GM18508 (cell line): ENCODE results near the gene ZNF446.
"Not testable (repeated sequence)": the region's sequence is repeated elsewhere in the genome, so short reads cannot be mapped to it uniquely, and the experiment has no call there.

ENCODE experiments used
- ATAC-seq: cut with Tn5 transposase; IDR thresholded peaks from one replicate; pipeline ENCODE4 v1.9.1; 2021; ENCODE audit warnings: moderate number of reproducible peaks; ENCODE audit not compliant: insufficient read depth, unreplicated experiment

Gene ZNF446

DNA sequence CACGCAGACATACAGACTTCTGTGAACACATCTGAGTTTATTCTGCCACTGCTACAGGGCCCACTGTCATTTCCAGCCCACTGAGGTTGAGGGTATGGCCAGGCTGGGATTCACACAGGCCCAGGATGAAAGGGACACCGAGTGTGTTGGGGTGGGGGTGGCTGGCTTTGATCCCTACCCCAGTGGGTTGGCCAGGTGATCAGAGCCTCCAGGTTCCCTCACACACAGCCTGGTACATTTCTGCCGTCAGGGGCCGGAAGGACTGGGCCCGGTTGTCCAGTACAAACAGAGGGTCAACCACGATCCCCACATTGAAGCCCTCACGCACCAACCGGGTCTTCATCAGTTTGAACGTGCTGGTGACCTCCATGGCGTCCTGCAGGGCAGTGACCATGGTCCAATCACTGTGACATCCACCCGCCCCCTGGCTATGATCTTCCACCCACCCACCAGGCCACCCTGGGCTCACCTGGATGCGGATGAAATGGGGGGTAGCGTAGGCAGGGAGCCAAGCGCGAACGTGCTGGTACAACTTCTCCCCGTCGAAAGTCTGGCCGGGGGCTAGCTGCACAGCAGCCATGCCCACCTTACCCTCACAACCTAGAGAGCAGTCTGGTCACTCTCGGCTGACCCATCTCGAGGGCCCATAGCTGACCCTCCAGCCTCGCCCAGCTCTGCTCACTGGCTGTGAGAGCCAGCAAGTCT, 22.3 kb downstream of the ZNF446 start:
- ATAC-seq, result no peak

DNA sequence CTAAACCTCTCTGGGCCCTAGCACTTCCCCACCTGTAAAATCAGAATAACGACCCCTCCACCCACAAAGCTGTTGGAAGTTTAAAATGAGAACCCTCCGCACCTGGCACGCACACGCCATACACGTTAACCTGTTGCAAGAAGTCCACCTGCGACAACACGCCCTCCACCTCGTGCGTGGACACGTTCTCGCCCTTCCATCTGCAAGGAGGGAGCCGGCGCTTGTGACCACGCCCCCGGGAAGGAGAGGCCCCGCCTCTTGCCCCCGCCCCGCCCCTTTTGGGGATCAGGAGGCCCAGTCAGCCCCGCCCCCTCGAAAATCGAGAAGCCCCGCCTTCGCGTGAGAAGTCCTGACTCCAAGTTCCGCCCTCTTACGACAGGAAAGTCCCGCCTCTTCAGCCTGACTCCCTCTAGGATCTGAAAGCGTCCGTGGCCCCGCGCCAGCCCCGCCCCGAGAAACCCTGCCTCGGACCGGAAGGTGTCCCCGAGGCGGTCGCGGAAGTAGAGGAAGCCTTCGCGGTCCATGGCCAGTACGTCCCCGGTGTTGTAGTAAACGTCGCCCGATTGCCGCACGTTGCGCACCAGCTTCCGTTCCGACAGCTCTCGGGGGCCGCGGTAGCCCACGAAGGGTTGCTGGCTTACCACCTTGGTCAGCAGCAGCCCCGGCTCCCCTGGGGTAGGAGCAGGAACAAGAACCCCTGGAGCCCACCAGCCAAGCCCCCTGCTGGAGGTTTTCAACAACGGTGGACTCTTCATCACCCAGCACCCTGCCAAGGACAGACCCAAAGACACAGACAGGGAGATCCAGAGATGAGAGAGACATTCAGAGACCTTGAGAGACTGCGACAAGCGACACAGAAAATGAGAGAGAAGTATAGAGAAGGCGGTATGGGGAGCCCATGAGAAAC, 23.1 kb downstream of the ZNF446 start:
- peak; percentile 66 for ATAC-seq

DNA sequence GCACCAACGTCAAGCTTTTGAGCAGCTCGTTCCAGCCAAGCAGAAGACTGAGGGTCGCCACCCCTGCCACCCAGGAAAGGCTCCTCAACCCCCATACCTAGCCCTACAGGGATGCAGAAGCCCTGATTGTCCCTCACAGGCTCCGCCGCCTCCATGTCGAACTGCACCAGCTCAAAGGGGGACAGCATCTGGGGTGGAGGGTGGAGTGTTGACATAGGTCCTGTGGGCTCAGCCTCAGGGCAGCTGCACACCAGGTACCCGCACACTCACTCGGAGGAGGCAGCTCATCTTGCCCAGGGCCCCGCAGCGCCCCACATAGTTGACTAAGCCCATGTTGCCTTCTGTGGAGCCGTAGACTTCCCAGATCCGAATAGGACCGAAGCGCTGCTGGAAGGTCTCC, 24.1 kb downstream of the ZNF446 start:
- no peak for ATAC-seq

DNA sequence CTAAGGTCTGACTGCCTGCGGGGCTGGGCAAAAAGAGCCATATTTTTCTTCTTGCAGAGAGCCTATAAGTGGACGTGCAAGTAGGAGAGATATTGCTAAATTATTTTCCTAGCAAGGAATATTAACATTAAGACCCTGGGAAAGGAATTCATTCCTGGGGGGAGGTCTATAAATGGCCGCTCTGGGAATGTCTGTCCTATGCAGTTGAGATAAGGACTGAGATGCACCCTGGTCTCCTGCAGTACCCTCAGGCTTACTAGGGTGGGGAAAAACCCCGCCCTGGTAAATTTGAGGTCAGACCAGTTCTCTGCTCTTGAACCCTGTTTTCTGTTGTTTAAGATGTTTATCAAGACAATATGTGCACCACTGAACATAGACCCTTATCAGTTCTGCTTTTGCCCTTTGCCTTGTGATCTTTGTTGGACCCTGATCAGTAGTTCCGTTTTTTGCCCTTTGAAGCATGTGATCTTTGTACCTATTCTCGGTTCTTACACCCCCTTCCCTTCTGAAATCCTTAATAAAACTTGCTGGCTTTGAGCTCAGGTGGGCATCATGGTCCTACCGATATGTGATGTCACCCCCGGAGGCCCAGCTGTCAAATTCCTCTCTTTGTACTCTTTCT, 31.6 kb downstream of the ZNF446 start:
- ATAC-seq, result not testable (repeated sequence)

DNA sequence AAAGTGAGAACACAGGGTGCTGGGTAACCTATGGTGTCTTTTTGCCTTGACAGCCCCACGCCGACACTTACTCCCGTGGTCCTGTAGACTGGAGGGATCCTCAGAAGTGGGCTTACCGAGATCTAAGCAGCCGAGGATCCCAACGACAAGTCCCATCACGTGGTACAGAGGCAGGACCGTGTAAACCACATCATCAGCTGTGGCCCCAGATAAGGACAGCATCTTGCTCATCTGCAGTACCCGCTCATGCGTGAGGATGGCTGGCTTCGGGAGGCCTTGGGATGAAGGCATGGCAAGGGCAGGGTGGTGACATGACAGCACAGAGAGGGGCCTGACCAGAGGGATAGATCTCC, 33.6 kb downstream of the ZNF446 start:
- no peak for ATAC-seq

DNA sequence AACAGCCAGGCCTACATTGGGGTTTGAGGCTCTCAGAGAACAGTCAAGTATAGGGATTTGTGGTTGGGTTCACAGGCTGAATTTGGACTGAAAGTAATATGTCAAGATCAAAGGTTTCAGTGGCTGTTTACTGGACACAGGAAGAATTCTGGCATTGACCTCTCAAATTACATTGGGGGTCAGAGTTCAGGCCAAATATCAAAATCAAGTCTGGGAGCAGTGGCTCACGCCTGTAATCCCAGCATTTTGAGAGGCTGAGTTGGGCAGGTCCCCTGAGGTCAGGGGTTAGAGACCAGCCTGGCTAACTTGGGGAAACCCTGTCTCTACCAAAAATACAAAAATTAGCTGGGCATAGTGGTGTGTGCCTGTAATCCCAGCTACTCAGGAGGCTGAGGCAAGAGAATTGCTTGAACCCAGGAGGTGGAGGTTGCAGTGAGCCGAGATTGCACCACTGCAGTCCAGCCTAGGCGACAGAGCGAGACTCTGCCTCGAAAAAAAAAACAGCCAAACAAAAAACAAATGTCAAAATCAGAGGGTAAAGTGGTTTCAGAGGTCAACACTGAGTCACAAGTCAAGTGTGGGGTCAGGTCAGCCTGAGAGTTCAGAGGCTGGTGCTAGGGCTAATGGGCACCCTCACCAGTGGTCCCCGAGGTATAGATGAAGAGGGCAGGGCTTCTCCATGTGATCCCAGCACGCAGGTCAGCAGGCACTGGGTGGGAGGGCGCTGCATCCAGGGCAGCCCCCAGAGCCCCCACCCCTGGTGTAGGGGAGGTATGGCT, 34.1 kb downstream of the ZNF446 start:
- no peak for ATAC-seq

DNA sequence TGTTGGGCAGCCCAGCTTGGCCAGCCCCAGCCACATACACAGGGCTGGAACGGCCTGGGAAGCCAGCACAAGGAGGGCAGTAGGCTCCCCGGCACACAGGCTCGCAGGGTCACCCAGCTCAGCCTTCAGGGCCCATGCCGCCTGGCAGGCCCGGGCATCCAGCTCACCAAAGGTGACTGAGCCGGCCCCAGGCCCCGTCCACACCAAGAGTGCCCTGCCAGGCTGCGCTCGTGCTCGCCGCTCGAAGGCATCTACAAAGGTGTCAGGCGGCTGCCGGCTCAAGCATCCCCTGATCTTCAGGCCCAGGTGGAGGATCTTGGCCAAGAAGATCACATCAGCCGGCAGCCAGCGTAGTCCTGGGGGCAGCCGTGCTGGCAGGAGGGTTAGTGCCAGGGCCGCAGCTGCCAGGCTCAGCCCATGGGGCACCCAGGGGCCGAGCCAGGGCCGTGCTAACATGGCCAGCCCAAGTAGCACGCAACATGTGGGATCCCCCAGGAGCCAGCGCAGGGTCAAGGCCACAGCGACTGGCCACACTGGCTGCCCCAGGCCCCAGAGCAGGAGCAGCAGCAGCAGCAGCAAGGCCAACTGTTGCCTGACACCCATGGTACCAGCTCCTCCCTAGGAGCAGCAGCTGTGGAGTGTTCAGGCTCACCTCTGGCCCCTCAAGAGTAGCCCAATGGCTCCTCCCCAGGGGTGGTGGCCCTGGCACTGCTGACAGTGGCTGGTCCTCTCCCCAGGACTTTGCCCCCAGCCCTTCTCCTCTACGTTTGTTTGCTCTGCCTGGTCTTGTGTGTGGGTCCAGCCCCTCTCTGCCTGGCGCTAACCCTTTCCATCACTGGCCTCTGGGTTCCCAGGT, 35.4 kb downstream of the ZNF446 start, which contains the start of gene SLC27A5:
TSS of gene SLC27A5 (minus strand) at position 640 of the 856 bp plus-strand sequence. CDS start at position 603, 37 bp downstream.
- ATAC-seq, result no peak

DNA sequence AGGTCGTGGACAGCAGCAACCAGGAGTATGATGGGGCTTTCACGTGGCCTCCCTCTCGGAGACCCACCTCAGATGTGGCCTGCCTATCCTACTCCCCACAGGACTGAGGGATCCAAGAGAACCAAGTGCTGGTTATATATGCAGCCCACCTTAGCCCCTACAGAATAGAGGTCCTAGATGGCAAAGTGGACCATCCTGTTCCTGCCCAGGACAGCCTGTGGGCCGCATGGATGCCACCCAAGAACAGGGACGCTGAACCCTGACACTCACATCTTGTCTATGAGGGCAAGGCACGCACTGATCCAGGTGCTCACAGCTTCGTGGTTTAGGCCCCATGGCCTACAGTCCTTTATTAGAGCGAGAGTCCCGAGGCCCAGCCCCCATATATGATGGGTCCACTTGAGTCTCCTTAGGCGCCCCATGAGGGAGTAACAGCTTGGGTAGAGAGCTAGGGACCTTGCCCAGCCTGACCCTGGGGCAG, 37.1 kb downstream of the ZNF446 start:
- ATAC-seq, result no peak

DNA sequence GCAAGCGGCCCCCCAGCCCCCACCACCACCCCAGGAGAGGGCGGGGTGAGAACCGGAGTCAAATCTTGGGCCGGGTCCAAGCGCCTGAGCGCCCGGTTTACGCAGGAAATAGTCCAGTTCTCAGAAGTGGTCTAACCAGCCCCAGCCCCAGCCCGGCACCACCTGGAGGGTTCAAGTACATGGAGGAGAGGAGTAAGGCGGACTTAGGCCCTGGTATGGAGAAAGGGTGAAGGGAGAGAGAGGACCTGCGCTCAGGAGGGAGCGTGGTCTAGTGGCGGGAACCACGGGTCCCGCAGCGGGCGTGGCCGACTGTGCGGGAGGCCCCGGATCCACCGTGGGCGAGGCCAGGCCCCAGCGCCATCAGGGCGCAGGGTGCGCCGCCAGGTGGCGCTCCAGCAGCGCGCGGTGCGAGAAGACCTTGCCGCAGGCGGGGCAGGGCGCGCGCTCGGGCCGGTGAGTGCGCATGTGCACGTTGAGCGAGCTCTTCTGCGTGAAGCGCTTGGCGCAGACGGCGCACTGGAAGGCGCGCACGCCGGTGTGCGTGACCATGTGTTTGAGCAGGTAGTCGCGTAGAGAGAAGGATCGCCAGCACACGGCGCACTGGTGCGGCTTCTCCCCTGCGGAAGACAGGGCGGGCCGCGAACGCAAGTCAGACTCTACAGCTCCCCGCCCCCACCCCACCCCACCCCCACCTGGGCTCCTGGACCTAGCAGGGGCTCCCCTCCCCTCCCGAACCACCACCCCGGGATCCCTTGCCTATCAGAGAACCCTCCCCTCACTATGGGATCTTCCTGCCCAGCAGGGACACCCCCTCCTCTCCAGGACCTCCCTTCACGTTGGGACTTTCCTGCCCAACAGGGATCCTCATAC, 37.8 kb downstream of the ZNF446 start:
- no peak for ATAC-seq

DNA sequence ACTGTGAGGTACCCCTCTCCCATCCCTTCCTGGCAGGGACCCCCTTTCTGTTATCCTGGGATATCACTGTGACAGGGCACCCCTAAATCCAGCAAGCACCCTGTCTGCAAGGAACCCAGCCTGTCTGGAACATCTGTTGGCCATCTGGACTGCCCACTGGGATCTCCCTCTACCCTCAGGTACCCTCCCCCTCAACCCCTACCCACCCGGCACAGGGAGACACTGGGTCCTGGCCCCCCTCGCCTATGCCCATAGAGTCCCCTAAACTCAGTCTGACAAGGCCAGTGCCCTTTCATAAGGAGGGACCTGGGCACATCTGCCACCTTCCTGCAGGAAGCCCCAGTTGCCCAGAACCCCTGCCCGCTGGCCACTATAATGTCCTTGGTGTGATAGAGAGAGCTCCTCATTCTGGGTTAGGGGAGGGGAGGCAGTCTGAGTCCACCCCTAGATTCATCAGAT, 38.4 kb downstream of the ZNF446 start:
- no peak for ATAC-seq

DNA sequence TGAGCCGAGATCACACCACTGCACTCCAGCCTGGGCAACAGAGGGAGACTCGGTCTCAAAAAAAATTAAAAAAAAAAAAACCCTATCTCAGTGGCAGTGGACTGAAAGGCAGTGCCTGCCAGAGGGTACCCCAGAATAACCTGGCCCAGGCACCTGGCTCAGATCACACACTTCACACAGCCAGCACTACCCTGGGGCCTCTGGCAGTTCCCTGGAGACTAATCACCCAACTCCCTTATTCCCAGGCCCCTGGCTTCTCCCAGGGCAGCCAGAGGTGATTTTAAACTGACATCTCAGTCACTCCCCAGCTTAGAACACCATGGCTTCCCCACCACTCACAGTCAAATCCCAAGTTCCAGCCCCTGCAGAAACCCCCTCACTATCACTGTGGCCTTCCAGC, 39.1 kb downstream of the ZNF446 start:
- no peak for ATAC-seq

DNA sequence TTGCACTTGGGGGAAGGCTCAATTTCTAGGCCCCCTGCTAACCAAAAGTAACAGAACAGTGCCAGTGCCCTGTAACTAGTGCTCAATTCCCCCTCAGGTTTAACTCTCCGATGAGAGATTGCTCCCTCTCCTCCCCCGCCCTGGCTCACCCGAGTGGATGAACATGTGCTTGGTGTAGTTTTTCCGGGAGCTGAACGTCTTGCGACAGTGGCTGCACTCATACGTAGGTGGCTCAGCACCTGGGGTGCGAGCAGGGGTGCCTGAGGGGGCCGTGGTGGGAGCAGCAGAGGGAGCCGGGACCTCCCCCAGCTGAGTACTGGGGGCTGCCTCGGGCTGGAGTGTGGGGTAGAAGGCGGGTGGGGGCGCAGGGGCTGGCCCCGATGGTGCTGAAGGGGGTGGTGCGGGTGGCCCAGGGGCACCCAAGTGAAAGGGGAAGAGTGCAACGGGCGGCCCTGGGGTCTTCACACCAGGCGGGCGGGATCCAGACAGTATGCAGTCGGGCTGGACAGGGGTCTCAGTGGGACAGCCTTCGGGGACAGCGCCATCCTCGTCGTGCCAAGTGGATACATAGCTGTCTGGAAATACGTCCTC, 40.2 kb downstream of the ZNF446 start:
- no peak for ATAC-seq

DNA sequence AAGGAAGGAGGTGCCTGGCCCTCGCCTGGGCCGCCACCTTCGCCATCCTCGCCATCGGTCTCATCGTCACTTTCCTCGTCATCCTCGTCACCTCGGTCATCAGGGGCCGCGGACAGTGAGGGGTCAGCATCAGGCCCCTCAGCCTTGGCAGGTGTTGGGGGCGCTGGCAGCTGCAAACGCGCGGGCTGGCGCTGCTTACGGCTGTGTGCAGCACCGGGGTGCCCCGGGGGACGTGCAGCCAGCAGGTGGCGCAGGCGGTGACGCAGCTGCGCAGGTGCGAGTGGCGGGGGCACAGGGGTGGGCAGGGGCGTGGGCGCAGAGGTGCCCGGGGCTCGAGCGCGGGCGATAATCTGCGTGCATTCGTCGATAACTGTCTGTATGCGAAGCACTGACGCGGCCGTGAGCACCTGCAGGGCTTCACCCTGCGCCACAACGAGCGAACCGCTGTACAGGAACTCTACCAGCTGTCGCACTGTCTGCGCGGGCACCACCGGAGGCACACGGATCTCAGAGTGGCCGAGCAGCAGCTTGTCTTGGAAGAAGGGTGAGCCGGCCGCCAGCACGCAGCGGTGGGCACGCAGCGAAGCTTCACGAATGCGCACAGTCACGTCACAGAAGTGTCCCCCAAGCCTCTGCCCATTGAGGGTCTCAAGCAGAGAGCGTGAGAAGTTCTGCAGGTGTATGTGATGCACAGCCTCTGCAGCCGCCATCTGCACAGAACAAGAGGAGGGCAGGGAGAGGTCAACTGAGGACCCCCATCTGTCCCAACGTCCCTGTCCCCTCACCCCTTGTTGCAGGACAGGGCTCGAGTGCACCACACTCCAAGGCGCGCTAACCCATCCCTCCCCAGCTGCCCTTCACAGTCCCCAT, 41.0 kb downstream of the ZNF446 start:
- no peak for ATAC-seq

DNA sequence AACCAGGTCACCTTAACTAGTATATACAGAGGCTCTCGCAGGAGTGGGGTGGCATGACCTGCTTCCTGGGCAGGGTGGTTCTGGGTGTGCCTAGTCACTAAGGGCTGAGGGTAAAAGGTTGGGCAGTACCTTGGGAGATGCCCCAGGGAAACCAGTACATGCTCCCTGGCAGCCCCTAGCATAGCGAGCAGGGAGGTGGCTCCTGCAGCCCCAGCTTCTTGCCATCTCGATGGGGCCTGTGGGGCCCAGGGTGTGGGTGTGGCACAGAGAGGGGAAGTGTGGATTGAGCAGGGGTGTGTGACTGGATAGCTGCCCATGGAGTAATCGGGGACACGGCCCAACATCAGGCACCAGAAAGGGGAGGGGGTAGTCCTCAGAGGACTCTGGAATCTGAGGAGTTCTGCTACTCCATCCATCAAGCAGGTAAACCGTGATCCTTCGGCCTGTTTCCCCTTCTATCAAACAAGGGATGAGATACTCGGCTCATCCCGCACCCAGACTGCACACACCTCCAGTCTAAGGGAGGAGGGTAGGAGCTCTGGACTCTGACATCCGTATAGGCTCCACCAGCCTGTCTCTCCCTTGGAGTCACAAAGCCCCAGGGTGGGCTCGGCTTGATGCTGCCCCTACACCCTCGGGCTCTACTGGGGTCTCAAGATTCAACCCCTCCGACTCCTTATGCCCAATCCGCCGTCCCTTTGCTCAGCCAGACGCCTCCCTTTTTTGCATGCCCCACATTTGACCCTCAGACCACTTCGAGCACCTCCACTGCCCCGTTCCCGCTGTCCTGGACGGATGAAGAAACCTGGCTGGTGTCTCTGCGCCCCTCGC, 42.3 kb downstream of the ZNF446 start:
- no peak for ATAC-seq

DNA sequence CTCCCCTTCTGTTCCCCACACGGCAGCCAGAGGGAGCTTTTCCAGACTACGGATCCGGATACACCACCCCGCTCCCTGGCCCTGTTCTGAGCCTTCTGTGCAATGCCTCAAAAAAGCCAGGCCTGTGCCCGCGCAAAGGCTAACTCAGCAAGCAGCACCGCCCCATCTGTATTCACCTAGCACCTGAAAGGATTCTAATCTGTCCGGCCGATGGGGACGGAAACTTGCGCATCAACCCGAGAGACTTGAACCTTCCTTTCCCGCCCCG, 42.9 kb downstream of the ZNF446 start:
- ATAC-seq, result no peak
